K562 (cell line): ENCODE data around the gene COQ5. TPM values are rescaled to one million over a fixed set of nuclear protein-coding genes. Genes with fewer than 3 reads are reported as not detected.

Source experiments
- ADNP ChIP-seq: fragments of 200-800 bp; sonication (Bioruptor generic); IDR thresholded peaks from 2 replicates; pipeline ENCODE4 v1.6.1; 2016; ENCODE audit warnings: missing genetic modification characterization, missing compliant biosample characterization
- AFF1 ChIP-seq, 2 experiments: fragments of 450-650 bp; IDR thresholded peaks; 2 replicates each; pipeline ENCODE4 v1.6.1; 2018; ENCODE audit warnings: mild to moderate bottlenecking in 2 of 2, low read depth in 1 of 2; ENCODE audit not compliant: partially characterized antibody in 2 of 2
- CBX8 ChIP-seq: fragments of 200-600 bp; sonication (generic); IDR thresholded peaks from 2 replicates; pipeline ENCODE4 v1.6.1; 2012; ENCODE audit warnings: borderline replicate concordance, mixed run types, low read depth, mild to moderate bottlenecking, moderate library complexity, mixed read lengths, low read length, control low read depth, inconsistent platforms; ENCODE audit not compliant: poor library complexity, severe bottlenecking; ENCODE audit errors: extremely low read depth
- CHD2 ChIP-seq: IDR thresholded peaks from 2 replicates; pipeline ENCODE4 v1.6.1; 2011; ENCODE audit warnings: low read depth, low read length
- CSDE1 ChIP-seq, 2 experiments: fragments of 450-650 bp; IDR thresholded peaks; 2 replicates each; pipeline ENCODE4 v1.6.1; 2016; ENCODE audit warnings: mild to moderate bottlenecking in 1 of 2
- EP400 ChIP-seq: fragments of 450-650 bp; IDR thresholded peaks from 2 replicates; pipeline ENCODE4 v1.6.1; 2017; ENCODE audit warnings: antibody characterized with exemption, mild to moderate bottlenecking, moderate library complexity
- EWSR1 ChIP-seq: fragments of 450-650 bp; IDR thresholded peaks from 2 replicates; pipeline ENCODE4 v1.6.1; 2018; ENCODE audit warnings: borderline replicate concordance, mild to moderate bottlenecking, low read depth, moderate library complexity; ENCODE audit not compliant: partially characterized antibody
- GATAD2B ChIP-seq: fragments of 450-650 bp; IDR thresholded peaks from 2 replicates; pipeline ENCODE4 v1.6.1; 2017; ENCODE audit warnings: mild to moderate bottlenecking, borderline replicate concordance
- HDAC6 ChIP-seq: IDR thresholded peaks from 2 replicates; pipeline ENCODE4 v1.6.1; 2012; ENCODE audit warnings: low read depth, mild to moderate bottlenecking, control low read depth, inconsistent platforms, low read length, moderate library complexity
- JUND ChIP-seq, 2 experiments: IDR thresholded peaks; 2 replicates in 1 of 2; 3 replicates in 1 of 2; pipeline ENCODE4 v1.6.1; 2011; ENCODE audit warnings: borderline replicate concordance in 2 of 2, low read depth in 2 of 2, low read length in 2 of 2, improper control_type of control experiment in 1 of 2, missing biosample characterization in 1 of 2, missing genetic modification characterization in 1 of 2, missing genetic modification reagents in 1 of 2
- KLF13 ChIP-seq: fragments of 450-650 bp; IDR thresholded peaks from 2 replicates; pipeline ENCODE4 v1.6.1; 2016; ENCODE audit warnings: missing genetic modification characterization, low read depth, mild to moderate bottlenecking, missing compliant biosample characterization, moderate library complexity, borderline replicate concordance
- OTX1 ChIP-seq: fragments of 450-650 bp; formaldehyde crosslinking; IDR thresholded peaks from 2 replicates; pipeline ENCODE4 v1.4.0; 2022; ENCODE audit warnings: mild to moderate bottlenecking
- POLR3A ChIP-seq: IDR thresholded peaks from 2 replicates; pipeline ENCODE4 v1.6.1; 2011; ENCODE audit warnings: borderline replicate concordance, mild to moderate bottlenecking, moderate library complexity; ENCODE audit not compliant: insufficient read length, insufficient read depth; ENCODE audit errors: extremely low read depth
- RCOR1 ChIP-seq, 2 experiments: IDR thresholded peaks; 2 replicates each; pipeline ENCODE4 v1.6.1; 2012; ENCODE audit warnings: low read depth in 2 of 2, low read length in 2 of 2, borderline replicate concordance in 1 of 2, improper control_type of control experiment in 1 of 2
- TCFL5 ChIP-seq: fragments of 250-450 bp; sonication (Bioruptor Pico); conservative IDR thresholded peaks from 2 replicates; pipeline ENCODE4 v1.6.1; 2021; ENCODE audit warnings: mild to moderate bottlenecking, moderate library complexity, matching md5 sums
- ZFP30 ChIP-seq: fragments of 250-450 bp; sonication (Bioruptor Pico); IDR thresholded peaks from 2 replicates; pipeline ENCODE4 v1.8.0; 2022; ENCODE audit warnings: moderate library complexity, mild to moderate bottlenecking, inconsistent platforms, borderline replicate concordance
- ZFX ChIP-seq: sonication (generic); formaldehyde crosslinking; IDR thresholded peaks from 2 replicates; pipeline ENCODE4 v1.8.0; 2022; ENCODE audit warnings: mild to moderate bottlenecking, missing genetic modification reagents, moderate library complexity
- ZKSCAN1 ChIP-seq: fragments of 150-350 bp; IDR thresholded peaks from 2 replicates; pipeline ENCODE4 v1.6.1; 2016; ENCODE audit warnings: low read depth, low read length
- ZKSCAN3 ChIP-seq: fragments of 250-450 bp; sonication (Bioruptor Pico); IDR thresholded peaks from 2 replicates; pipeline ENCODE4 v1.4.0; 2020
- ZNF3 ChIP-seq: fragments of 250-450 bp; sonication (Bioruptor Pico); IDR thresholded peaks from 2 replicates; pipeline ENCODE4 v1.5.0; 2021; ENCODE audit warnings: mild to moderate bottlenecking, moderate library complexity
- ZNF561 ChIP-seq: fragments of 450-650 bp; formaldehyde crosslinking; conservative IDR thresholded peaks from 2 replicates; pipeline ENCODE4 v1.4.0; 2020; ENCODE audit warnings: mild to moderate bottlenecking, moderate library complexity
- ZNF740 ChIP-seq, 3 experiments: fragments of 200-800 bp in 1 of 3; sonication (Bioruptor generic) in 1 of 3; sonication (generic) in 1 of 3; formaldehyde crosslinking in 1 of 3; IDR thresholded peaks; 2 replicates each; pipeline versions ENCODE4 v1.6.1 to v1.8.0; 2016 to 2022; ENCODE audit warnings: mild to moderate bottlenecking in 2 of 3, missing compliant biosample characterization in 2 of 3, missing genetic modification characterization in 2 of 3, missing genetic modification reagents in 1 of 3
- polyA plus RNA-seq, 8 experiments: library from polyadenylated mRNA; depleted of rRNA in 4 of 8; stranded (reverse) in 5 of 8; unstranded in 3 of 8; fragments of >200 nt; fragmentation: Nextera tagmentation in 2 of 8; fragmentation: Illumina TruSeq in 1 of 8; extraction: Ambion mirVana in 2 of 8; extraction: Trizol in 1 of 8; gene quantifications; 2 replicates each; pipeline versions ENCODE4 v1.2.1 to v1.2.3, GENCODE V29; 2011 to 2014; ENCODE audit warnings: inconsistent platforms in 1 of 8, missing spikeins in 1 of 8
- total RNA-seq, 7 experiments: library from RNA; depleted of rRNA in 6 of 7; stranded (reverse); fragments of >200 nt in 6 of 7; fragmentation: Illumina TruSeq in 2 of 7; extraction: Trizol in 2 of 7; gene quantifications; 2 replicates each; pipeline versions ENCODE4 v1.2.1 to v1.2.3, GENCODE V29; 2011 to 2021; ENCODE audit warnings: low replicate concordance in 1 of 7

The COQ5 gene
- total and polyA plus RNA-seq, 9 of the 15 experiments (the other 6 are each of a cell fraction or from before 2014, with no cell fraction given), result 19.2 to 59.7 (median 30.4) TPM

GRCh38 chr12:120469450-120470149 lies 59.4 kb downstream of the COQ5 start, which contains the start of gene SRSF9 (continued):
- no peak for TF ChIP-seq OTX1 (CRISPR knock-in tag)
- TF ChIP-seq ZKSCAN1, result peak; percentile 47; the same call in 1 of the 2 replicates
- no peak for TF ChIP-seq CBX8
- no peak for TF ChIP-seq POLR3A
- TF ChIP-seq TCFL5 (CRISPR knock-in tag), result no peak
- no peak for TF ChIP-seq AFF1 (IDR thresholded peaks at IDR 0.05; ENCODE audit: low read depth in 1 of 2, partially characterized antibody in 2 of 2)
- TF ChIP-seq CSDE1 (IDR thresholded peaks at IDR 0.05), result no peak
- TF ChIP-seq GATAD2B, result peak; percentile 81
- no peak for TF ChIP-seq ZNF3 (CRISPR knock-in tag)
- no peak for TF ChIP-seq ZNF740 (CRISPR knock-in tag; IDR thresholded peaks at IDR 0.05)
- peak in 1 of 2 experiments; percentile 58; a peak in 1 of 4 replicates for TF ChIP-seq ZNF740 (tag; IDR thresholded peaks at IDR 0.05)
- TF ChIP-seq ZNF561, result no peak
- peak; percentile 73 for TF ChIP-seq EP400
- no peak for TF ChIP-seq HDAC6
- TF ChIP-seq KLF13 (tag), result no peak
- TF ChIP-seq JUND (IDR thresholded peaks at IDR 0.05; ENCODE audit: borderline replicate concordance, low read depth, low read length), result peak; percentile 70
- TF ChIP-seq JUND (tag; IDR thresholded peaks at IDR 0.05; ENCODE audit: borderline replicate concordance, low read depth, low read length), result no peak; the same call in 2 of the 3 replicates
- TF ChIP-seq ZFX (CRISPR knock-in tag), result peak; percentile 94
- no peak for TF ChIP-seq ZFP30 (CRISPR knock-in tag)
- 0 out of 2 replicates have a peak, but pooled peaks have one; percentile 14 for TF ChIP-seq CHD2
- TF ChIP-seq EWSR1, result no peak
- no peak for TF ChIP-seq ZKSCAN3
- no peak for TF ChIP-seq ADNP
- peak in 1 of 2 experiments; percentile 64; a peak in 3 of 4 replicates for TF ChIP-seq RCOR1 (IDR thresholded peaks at IDR 0.05; ENCODE audit: borderline replicate concordance in 1 of 2, low read depth in 2 of 2, low read length in 2 of 2)
